NCI-H2171 treated with DMSO at 0.1 percent for 48 hours (cell line): ENCODE results near the gene SUCO.
"Not testable (repeated sequence)": the region's sequence is repeated elsewhere in the genome, so short reads cannot be mapped to it uniquely, and the experiment has no call there.

Experiments
- DNase-seq: peaks from one replicate; lab custom pipeline; 2025; lab: John Stamatoyannopoulos, UW

The SUCO gene

GRCh38 chr1:172616195-172616594 lies 83.2 kb downstream of the SUCO start:
- no peak for DNase-seq

- DNase-seq = no peak
Observed at GRCh38 chr1:172616636-172617035, 83.7 kb downstream of the SUCO start.

DNA sequence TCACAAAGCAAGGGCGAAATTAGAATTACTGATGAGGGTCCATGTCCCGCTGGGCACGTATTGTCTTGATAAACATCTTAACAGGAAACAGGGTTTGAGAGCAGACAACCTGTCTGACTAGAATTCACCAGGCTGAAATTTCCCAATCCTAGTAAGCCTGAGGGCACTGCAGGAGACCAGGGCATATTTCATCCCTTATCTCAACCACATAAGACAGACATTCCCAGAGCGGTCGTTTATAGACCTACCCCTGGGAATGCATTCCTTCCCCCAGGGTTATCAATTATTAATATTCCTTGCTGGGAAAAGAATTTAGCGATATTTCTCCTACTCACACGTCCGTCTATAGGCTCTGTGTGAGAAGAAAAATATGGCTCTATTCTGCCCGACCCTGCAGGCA lies 87.7 kb downstream of the SUCO start:
- DNase-seq = not testable (repeated sequence)

GRCh38 chr1:172622541-172622940 lies 89.6 kb downstream of the SUCO start:
- DNase-seq = no peak

DNA sequence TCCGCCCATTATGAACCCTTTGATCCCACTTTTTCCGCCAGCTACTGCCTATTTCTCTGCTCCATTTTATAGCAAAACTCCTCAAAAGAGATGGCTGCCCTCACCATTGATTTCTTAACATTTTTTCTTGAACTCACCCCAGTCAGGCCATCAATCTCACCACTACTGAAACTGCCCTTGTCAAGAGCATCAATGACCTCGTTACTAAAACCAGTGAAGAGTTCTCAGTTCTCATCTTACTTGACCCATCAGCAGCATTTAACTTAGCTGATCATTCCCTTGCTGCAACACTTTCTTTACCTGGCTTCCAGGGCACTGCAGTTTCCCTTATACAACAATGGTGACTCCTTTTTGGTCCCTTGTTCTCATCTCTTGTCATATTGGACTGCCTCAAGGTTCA lies 90.8 kb downstream of the SUCO start:
- DNase-seq = no peak

DNA sequence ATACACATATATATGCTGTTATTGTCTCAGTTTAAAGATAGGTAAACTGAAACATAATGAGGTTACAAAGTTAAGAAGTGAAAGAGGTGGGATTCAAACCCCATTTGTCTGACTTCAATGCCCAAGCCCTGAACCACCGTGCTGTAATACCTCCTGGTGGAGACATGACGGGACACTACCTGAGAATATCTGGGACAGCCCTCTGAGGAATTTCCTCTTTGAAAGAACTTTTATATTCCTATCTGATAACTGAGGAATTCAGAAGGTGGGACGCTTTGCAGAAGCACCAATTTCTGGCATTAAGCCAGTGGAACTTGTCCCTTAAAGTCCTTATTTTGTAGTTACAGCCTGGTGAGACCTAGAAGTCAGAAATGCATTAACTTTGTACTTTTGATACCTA lies 93.9 kb downstream of the SUCO start:
- no peak for DNase-seq

DNA sequence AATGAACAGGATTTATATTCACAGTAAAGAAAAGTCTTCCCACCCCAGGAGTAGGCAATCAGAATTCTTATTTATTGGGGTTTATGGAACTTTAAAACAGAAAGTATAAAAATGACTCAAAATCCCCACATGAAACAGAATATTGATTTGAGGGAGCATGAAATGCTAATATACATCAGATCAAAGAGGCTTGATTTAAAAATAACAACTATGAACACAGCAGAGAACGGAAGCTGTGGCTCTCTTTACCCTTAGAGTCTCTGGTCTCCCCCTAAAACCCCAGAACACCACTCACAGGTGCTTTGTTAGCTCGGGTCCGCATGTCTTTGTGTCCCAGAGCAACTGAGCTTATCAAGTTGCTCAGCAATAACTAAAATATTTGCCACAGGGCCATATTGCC lies 94.8 kb downstream of the SUCO start:
- no peak for DNase-seq

DNA sequence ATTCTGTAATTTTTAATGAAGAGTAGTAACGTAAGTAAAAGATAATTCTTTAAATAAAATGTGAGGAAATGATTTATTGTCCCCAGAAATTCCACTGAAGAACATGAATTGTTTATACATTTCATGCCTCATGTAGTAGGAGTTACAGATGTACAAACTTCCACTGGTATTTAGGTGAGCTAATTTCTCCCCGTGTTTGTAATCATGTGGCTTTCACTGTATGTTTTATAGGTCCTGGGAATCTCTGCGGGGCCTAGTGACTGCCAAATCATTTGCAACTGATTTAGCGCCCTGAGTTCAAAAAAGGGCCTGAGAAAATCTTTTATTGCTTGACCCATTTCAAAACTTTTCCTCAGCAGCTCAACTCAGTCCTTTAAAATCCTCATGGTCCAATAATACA lies 95.5 kb downstream of the SUCO start:
- DNase-seq = no peak

DNA sequence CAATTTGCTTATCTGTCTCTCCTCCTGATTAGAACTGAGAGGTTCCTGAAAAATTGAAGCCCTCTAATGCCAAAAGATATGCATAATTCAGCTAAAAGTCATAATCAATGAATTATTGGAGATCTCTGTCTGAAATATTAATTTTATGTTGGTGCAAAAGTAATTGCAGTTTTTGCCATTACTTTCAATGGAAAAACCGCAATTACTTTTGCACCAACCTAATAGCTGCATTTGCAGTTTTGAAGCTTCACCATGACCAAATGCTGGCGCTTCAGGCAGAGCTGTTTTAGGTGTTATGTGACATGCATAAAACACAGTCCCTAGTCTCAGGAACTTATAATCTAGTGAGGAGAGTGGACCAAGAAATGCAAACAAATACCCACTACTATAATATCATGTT lies 96.2 kb downstream of the SUCO start:
- no peak for DNase-seq

GRCh38 chr1:172629638-172630037 lies 96.7 kb downstream of the SUCO start:
- DNase-seq = no peak

- no peak for DNase-seq
Observed at GRCh38 chr1:172630056-172630818, 97.3 kb downstream of the SUCO start.

- no peak for DNase-seq
Observed at GRCh38 chr1:172630868-172631267, 97.9 kb downstream of the SUCO start.

DNA sequence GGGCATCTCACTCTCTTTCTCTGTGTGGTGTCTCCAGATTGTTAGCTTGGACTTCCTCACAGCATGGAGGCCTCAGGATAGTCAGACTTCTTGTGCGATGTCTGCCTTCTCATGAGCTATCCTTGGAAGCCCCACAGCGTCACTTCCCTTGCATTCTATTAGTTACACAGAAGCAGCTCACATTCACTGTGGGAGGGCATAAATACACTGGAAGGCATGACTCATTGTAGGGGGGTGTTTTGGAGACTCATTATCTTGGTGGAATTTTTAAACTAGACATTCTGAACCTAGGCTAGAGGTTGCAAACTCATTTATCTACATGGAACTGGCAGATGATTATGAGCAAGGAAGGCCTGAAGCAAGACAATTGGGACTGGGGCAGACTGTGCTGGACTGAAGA lies 104.6 kb downstream of the SUCO start:
- DNase-seq = no peak

DNA sequence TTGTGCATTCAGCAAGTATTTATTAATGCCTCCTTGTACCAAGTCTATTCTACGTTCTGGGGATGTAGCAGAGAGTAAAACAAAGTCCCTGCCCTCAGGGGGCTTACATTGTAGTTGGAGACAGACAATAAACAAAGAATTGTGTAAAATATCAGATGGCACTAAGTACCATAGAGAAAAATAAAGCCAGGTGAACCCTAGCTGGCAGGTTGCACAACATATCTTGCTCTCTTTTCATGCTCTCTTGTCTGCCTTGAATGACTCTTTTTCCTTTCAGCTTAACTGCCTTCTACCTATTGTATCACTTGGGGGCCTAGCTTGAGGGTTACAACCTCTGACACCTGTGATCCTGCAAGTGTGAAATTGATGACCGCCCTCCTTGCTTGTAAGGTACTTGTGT lies 105.3 kb downstream of the SUCO start:
- DNase-seq = no peak

DNA sequence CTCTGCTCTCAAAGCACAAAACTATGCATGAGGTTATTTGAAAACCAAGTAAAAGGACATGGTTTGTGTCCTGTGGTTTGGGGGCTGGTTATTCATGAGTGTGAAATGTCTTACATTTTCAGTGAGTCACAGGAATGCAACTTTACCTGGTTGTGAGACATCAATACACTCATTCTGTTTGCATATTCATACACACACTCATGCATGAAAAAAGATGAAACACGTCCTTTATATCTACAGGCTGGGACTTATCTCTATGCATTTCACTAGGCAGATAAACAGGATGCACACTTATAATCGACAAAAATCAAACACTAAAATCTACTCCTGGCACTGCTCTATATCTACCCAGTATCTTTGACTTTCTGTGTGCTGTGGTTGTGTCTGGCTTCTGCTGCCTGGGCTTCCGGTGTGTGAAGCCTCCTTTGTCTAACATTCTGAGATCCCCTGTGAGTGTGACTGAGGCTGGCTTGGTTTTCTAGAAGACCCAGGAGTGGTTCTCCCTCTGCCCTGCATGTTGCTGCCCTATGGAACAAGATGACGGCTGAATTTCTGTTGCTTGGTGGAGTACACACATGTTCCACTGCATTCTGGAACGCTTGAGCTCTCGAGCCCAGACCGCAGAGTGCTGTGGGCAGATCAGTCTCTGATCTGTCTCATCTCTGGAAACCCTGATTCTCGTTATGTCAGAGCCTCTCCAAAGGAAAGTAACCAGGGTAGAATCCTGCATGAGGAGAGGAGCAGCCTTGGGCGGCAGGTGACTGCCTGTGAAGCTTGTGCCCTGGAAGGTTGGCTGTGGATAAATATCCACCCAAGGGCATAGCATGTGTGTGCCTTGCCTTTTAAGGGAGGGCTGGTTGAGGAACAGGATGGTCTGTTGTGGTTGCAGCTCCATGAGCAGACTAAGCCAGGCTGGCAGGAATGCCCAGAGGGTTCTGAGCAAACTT lies 106.2 kb downstream of the SUCO start:
- no peak for DNase-seq

GRCh38 chr1:172640111-172640510 lies 107.2 kb downstream of the SUCO start:
- no peak for DNase-seq

- no peak for DNase-seq
Observed at GRCh38 chr1:172641492-172641891, 108.5 kb downstream of the SUCO start.

DNA sequence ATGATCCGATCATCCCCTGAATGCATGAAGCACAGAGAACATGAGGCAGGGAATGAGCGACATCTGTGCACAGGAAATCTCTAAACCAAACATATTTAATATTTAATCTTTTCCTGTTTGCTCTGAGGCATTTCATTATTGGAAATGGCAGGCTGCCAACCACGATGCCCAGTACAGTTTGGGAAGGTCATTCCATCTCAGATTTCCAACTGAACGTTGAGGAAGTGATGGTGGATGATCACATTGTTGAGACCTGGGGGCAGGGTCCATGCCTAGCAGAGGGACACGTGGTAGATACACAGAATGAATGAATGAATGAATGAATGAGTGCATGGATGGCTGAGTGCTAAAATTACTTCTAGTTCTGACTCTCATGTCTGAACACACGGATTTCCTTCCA lies 110.0 kb downstream of the SUCO start:
- DNase-seq = no peak

GRCh38 chr1:172646653-172647052 lies 113.7 kb downstream of the SUCO start:
- no peak for DNase-seq

DNA sequence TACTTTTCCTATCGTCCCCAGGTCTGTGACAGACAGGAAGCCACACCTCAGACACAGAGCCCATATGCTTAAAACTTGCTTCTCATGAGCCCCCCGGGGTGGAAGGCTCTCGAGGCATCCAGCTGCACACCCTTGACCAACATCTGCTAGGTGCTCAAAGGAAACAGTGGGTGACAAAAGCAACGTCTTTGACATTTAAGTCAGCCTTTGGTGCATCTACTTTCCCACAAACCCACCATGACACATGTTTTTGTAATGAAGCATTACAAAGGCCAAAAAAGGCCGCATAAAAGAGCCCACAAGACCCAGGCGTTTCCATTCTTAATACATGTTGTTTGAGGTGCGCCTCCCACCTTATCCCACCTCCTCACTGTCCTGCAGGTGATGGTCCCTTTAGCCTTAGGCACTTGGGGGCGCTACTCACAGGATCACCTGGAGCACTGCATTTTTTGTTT lies 114.2 kb downstream of the SUCO start:
- DNase-seq = no peak

DNA sequence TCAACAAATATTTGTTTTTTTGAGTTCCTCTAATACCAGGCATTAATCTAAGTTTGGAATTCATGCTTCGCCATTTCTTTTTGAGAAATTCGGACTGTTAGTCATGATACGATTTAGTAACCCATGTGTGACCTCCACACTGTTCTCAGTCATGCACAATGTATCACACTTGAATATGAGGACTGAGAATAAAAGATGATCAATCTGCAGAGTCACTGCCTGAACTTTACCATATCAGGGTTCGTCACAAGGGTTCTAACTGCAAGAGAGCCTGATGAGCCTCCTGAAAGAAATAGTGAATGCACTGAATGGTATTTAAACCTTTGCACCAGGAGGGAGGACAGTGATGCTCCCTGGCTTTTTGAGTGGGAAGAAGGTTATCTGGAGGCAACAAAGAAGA lies 115.0 kb downstream of the SUCO start:
- DNase-seq = no peak

- no peak for DNase-seq
Observed at GRCh38 chr1:172650474-172651193, 117.7 kb downstream of the SUCO start.
